Smooth muscle cell (in vitro differentiated cells): ENCODE measurements around the gene CYB5D1. TPM values are rescaled to one million over a fixed set of nuclear protein-coding genes. Genes with fewer than 3 reads are reported as not detected.

Experiments used
- DNase-seq: peaks from one replicate; lab custom pipeline; 2025; ENCODE audit not compliant: unreplicated experiment; lab: John Stamatoyannopoulos, UW
- H2AFZ ChIP-seq: fragments of 200-600 bp; sonication (generic); 2 replicates; pipeline ENCODE4 v1.6.0; 2016; ENCODE audit warnings: antibody characterized with exemption, low read depth, mild to moderate bottlenecking
- H3F3A ChIP-seq: fragments of 200-600 bp; sonication (generic); 2 replicates; pipeline ENCODE4 v1.6.0; 2017; ENCODE audit warnings: antibody characterized with exemption, low read depth
- H3K27ac ChIP-seq: fragments of 200-600 bp; sonication (generic); 2 replicates; pipeline ENCODE4 v1.5.1; 2016; ENCODE audit warnings: low read depth, mild to moderate bottlenecking
- H3K27me3 ChIP-seq: fragments of 200-600 bp; sonication (generic); 2 replicates; pipeline ENCODE4 v1.6.1; 2016; ENCODE audit warnings: low read depth, mild to moderate bottlenecking
- H3K36me3 ChIP-seq: fragments of 200-600 bp; sonication (generic); 2 replicates; pipeline ENCODE4 v1.5.1; 2016; ENCODE audit warnings: low read depth
- H3K4me1 ChIP-seq: fragments of 200-600 bp; sonication (generic); 2 replicates; pipeline ENCODE4 v1.5.1; 2016; ENCODE audit warnings: low read depth
- H3K4me2 ChIP-seq: fragments of 200-600 bp; sonication (generic); 2 replicates; pipeline ENCODE4 v1.6.0; 2016; ENCODE audit warnings: mild to moderate bottlenecking
- H3K4me3 ChIP-seq: fragments of 200-600 bp; sonication (generic); 2 replicates; pipeline ENCODE4 v1.5.1; 2016; ENCODE audit warnings: mild to moderate bottlenecking
- H3K79me2 ChIP-seq: fragments of 200-600 bp; sonication (generic); 2 replicates; pipeline ENCODE4 v1.6.0; 2016; ENCODE audit warnings: low read depth, mild to moderate bottlenecking
- H3K9ac ChIP-seq: fragments of 200-600 bp; sonication (generic); 2 replicates; pipeline ENCODE4 v1.6.0; 2016; ENCODE audit warnings: low read depth
- H3K9me3 ChIP-seq: fragments of 200-600 bp; sonication (generic); replicated peaks from 2 replicates; pipeline ENCODE4 v1.5.1; 2016; ENCODE audit warnings: low read depth
- H4K20me1 ChIP-seq: fragments of 200-600 bp; sonication (generic); 2 replicates; pipeline ENCODE4 v1.6.0; 2016; ENCODE audit warnings: low read depth
- CTCF ChIP-seq: fragments of 200-600 bp; sonication (generic); IDR thresholded peaks from 2 replicates; pipeline ENCODE4 v1.5.1; 2017; ENCODE audit warnings: borderline replicate concordance, mild to moderate bottlenecking, antibody characterized with exemption; ENCODE audit not compliant: insufficient read depth, poor library complexity, severe bottlenecking
- WGBS: methylation state at CpG from one replicate; pipeline ENCODE4 v1.1.7; 2016; ENCODE audit warnings: low lambda C conversion rate; 5-methylcytosine and 5-hydroxymethylcytosine counted together
- polyA plus RNA-seq: library from polyadenylated mRNA; unstranded; fragments of >200 nt; fragmentation: Nextera tagmentation; extraction: Ambion mirVana; gene quantifications from 2 replicates; pipeline ENCODE4 v1.2.1, GENCODE V29; 2016
- total RNA-seq: library from RNA; depleted of rRNA; stranded (reverse); fragments of >200 nt; gene quantifications from 2 replicates; pipeline ENCODE4 v1.2.3, GENCODE V29; 2014

CYB5D1 gene
- total and polyA plus RNA-seq, 2 experiments from 2014 or later = 6.6 to 9.3 TPM

GRCh38 chr17:7814969-7815368 lies 42.8 kb upstream of the CYB5D1 start:
- Histone ChIP-seq H3F3A (no peaks in the 10 kb centered on the region), H3K9ac (no peak overlapping the region), H3K4me2 (no peak overlapping the region), H3K4me3 (no peak overlapping the region), H3K79me2 (no peaks in the 10 kb centered on the region), H2AFZ (no peak overlapping the region), H3K27ac (no peak overlapping the region), H3K9me3 (no peaks in the 10 kb centered on the region), H3K4me1 (no peaks in the 10 kb centered on the region), H3K27me3 (no peaks in the 10 kb centered on the region), H3K36me3 (no peaks in the 10 kb centered on the region), H4K20me1 (no peaks in the 10 kb centered on the region)
- DNase-seq = no peak
- WGBS = 97% methylated on average over 5 of the region's 5 CpGs
- TF ChIP-seq CTCF = no peak

GRCh38 chr17:7816926-7817642 lies 40.7 kb upstream of the CYB5D1 start:
- 88% methylated on average over 10 of the region's 10 CpGs for WGBS
- Histone ChIP-seq H3F3A (no peaks in the 10 kb centered on the region), H3K9ac (no peak overlapping the region), H3K79me2 (no peaks in the 10 kb centered on the region), H3K36me3 (no peaks in the 10 kb centered on the region), H3K4me3 (no peak overlapping the region), H4K20me1 (no peaks in the 10 kb centered on the region), H3K4me2 (no peak overlapping the region), H3K27ac (no peak overlapping the region), H2AFZ (no peak overlapping the region), H3K4me1 (no peaks in the 10 kb centered on the region), H3K9me3 (no peaks in the 10 kb centered on the region), H3K27me3 (no peaks in the 10 kb centered on the region)
- TF ChIP-seq CTCF = no peak
- DNase-seq = no peak

- no peaks in the 10 kb centered on the region for H3K79me2 ChIP-seq
- H2AFZ ChIP-seq = no peak overlapping the region
- no peaks in the 10 kb centered on the region for H3F3A ChIP-seq
- no peak for TF ChIP-seq CTCF
- no peaks in the 10 kb centered on the region for H4K20me1 ChIP-seq
- H3K4me2 ChIP-seq = no peak overlapping the region
- WGBS = 95% methylated on average over 9 of the region's 9 CpGs
- DNase-seq = no peak
- no peak overlapping the region for H3K27ac ChIP-seq
- H3K4me1 ChIP-seq = no peaks in the 10 kb centered on the region
- no peaks in the 10 kb centered on the region for H3K36me3 ChIP-seq
- H3K9me3 ChIP-seq = no peaks in the 10 kb centered on the region
- H3K9ac ChIP-seq = no peak overlapping the region
- H3K4me3 ChIP-seq = no peak overlapping the region
- H3K27me3 ChIP-seq = no peaks in the 10 kb centered on the region
These were observed 40.2 kb upstream of the CYB5D1 start for GRCh38 chr17:7817643-7817964.

GRCh38 chr17:7818026-7818425 lies 39.8 kb upstream of the CYB5D1 start:
- Histone ChIP-seq H3K4me1 (no peaks in the 10 kb centered on the region), H3K27ac (no peak overlapping the region), H3K9ac (no peak overlapping the region), H4K20me1 (no peaks in the 10 kb centered on the region), H3K36me3 (no peaks in the 10 kb centered on the region), H3F3A (no peaks in the 10 kb centered on the region), H2AFZ (no peak overlapping the region), H3K79me2 (no peaks in the 10 kb centered on the region), H3K9me3 (no peaks in the 10 kb centered on the region), H3K27me3 (no peaks in the 10 kb centered on the region), H3K4me3 (no peak overlapping the region), H3K4me2 (no peak overlapping the region)
- WGBS = 91% methylated on average over 10 of the region's 10 CpGs
- DNase-seq = no peak
- no peak for TF ChIP-seq CTCF
